Activated T-cell treated with anti-CD3 and anti-CD28 coated beads, Interleukin-2, amount 50 U/mL, for 48 hours (primary cell): Measurements from ENCODE around the gene CRACR2A.

Experiments
- DNase-seq, 2 experiments: peaks; one replicate each; pipeline ENCODE4 v3.0.0-alpha.2; 2020

The CRACR2A gene

GRCh38 chr12:3592856-3593625, 159.9 kb downstream of the CRACR2A start:
- no peak for DNase-seq

- DNase-seq, result no peak
Measured at GRCh38 chr12:3589745-3590144, 163.2 kb downstream of the CRACR2A start.

- no peak for DNase-seq
Measured at GRCh38 chr12:3587402-3588013, 165.4 kb downstream of the CRACR2A start.

GRCh38 chr12:3583656-3584334, 169.1 kb downstream of the CRACR2A start:
- no peak for DNase-seq

- DNase-seq, result no peak
Measured at GRCh38 chr12:3580094-3580749, 172.7 kb downstream of the CRACR2A start.

GRCh38 chr12:3579446-3580093, 173.3 kb downstream of the CRACR2A start:
- no peak for DNase-seq

- no peak for DNase-seq
Measured at GRCh38 chr12:3578557-3578956, 174.4 kb downstream of the CRACR2A start.

- DNase-seq, result no peak
Measured at GRCh38 chr12:3576891-3577290, 176.0 kb downstream of the CRACR2A start.

GRCh38 chr12:3574986-3575385, 177.9 kb downstream of the CRACR2A start:
- no peak for DNase-seq

- no peak for DNase-seq
Measured at GRCh38 chr12:3572560-3572959, 180.3 kb downstream of the CRACR2A start.

GRCh38 chr12:3571724-3572123, 181.2 kb downstream of the CRACR2A start:
- no peak for DNase-seq

GRCh38 chr12:3571323-3571722, 181.6 kb downstream of the CRACR2A start:
- no peak for DNase-seq

GRCh38 chr12:3568695-3569094, 184.2 kb downstream of the CRACR2A start:
- DNase-seq, result no peak

GRCh38 chr12:3565985-3566384, 186.9 kb downstream of the CRACR2A start:
- DNase-seq, result no peak
